H1 (cell line): Measurements from ENCODE around the gene EXD3. TPM values are rescaled to one million over a fixed set of nuclear protein-coding genes. Genes with fewer than 3 reads are reported as not detected.

Experiments
- CTCF ChIA-PET: fragments of 300-600 bp; sonication (Branson Sonifier 250); formaldehyde crosslinking; loops from one replicate; lab custom pipeline; 2021; ENCODE audit not compliant: partially characterized antibody; lab: Charles Lee
- POLR2A ChIA-PET: fragments of 300-600 bp; sonication (Branson Sonifier 250); formaldehyde crosslinking; loops from one replicate; lab custom pipeline; 2021; ENCODE audit warnings: inconsistent platforms; ENCODE audit not compliant: partially characterized antibody; lab: Charles Lee
- DNase-seq, 2 experiments: peaks; one replicate each; pipeline versions ENCODE4 v3.0.0 to v3.0.0-alpha.2; 2010 to 2022; ENCODE audit warnings: low spot score in 2 of 2, low read depth in 1 of 2, mixed read lengths in 1 of 2
- FAIRE-seq: peaks from 2 replicates; lab custom pipeline; 2011; peaks lifted over from hg19 to GRCh38; lab: Jason Lieb, UNC
- H2AFZ ChIP-seq: 2 replicates; pipeline ENCODE4 v1.8.1; 2012; ENCODE audit warnings: low read length, inconsistent platforms
- H2AK5ac ChIP-seq: 2 replicates; pipeline ENCODE4 v1.6.1; 2013; ENCODE audit warnings: low read depth, low read length
- H2BK120ac ChIP-seq: replicated peaks from 2 replicates; pipeline ENCODE3; 2013; ENCODE audit warnings: low read depth, low read length, inconsistent platforms
- H2BK12ac ChIP-seq: 2 replicates; pipeline ENCODE4 v1.6.1; 2013; ENCODE audit warnings: low read depth, low read length
- H2BK15ac ChIP-seq: 2 replicates; pipeline ENCODE4 v1.6.1; 2013; ENCODE audit warnings: low read length
- H2BK20ac ChIP-seq: 2 replicates; pipeline ENCODE4 v1.6.1; 2013; ENCODE audit warnings: low read length
- H2BK5ac ChIP-seq: 2 replicates; pipeline ENCODE4 v1.6.1; 2013; ENCODE audit warnings: low read depth, low read length
- H3K14ac ChIP-seq: 2 replicates; pipeline ENCODE4 v1.6.1; 2013; ENCODE audit warnings: inconsistent platforms; ENCODE audit not compliant: insufficient read length
- H3K18ac ChIP-seq: 2 replicates; pipeline ENCODE4 v1.6.1; 2013; ENCODE audit warnings: low read length; ENCODE audit errors: extremely low read depth
- H3K23ac ChIP-seq: 2 replicates; pipeline ENCODE4 v1.6.1; 2013; ENCODE audit warnings: inconsistent platforms; ENCODE audit not compliant: insufficient read length
- H3K23me2 ChIP-seq: 2 replicates; pipeline ENCODE4 v1.6.1; 2013; ENCODE audit warnings: low read depth, low read length
- H3K27ac ChIP-seq: 2 replicates; pipeline ENCODE4 v1.6.1; 2011; ENCODE audit warnings: low read depth, low read length, inconsistent platforms
- H3K27me3 ChIP-seq, 4 experiments: replicated peaks in 1 of 4; 1 replicate in 1 of 4; 2 replicates in 3 of 4; pipeline versions ENCODE4 v1.6.1 to v1.8.1; 2011 to 2013; ENCODE audit warnings: low read length in 3 of 4, mild to moderate bottlenecking in 3 of 4, inconsistent platforms in 2 of 4, mixed read lengths in 2 of 4, moderate library complexity in 1 of 4; ENCODE audit not compliant: control insufficient read depth in 3 of 4, insufficient read depth in 3 of 4; ENCODE audit errors: extremely low read depth in 1 of 4
- H3K36me3 ChIP-seq, 4 experiments: 2 replicates each; pipeline versions ENCODE4 v1.6.1 to v1.8.1; 2011 to 2013; ENCODE audit warnings: mild to moderate bottlenecking in 4 of 4, low read length in 3 of 4, moderate library complexity in 2 of 4, control low read depth in 1 of 4, inconsistent platforms in 1 of 4; ENCODE audit not compliant: insufficient read depth in 4 of 4, control insufficient read depth in 2 of 4
- H3K4ac ChIP-seq: replicated peaks from 2 replicates; pipeline ENCODE3; 2013; ENCODE audit warnings: low read length, low read depth, mixed read lengths, inconsistent platforms; ENCODE audit not compliant: insufficient read length
- H3K4me1 ChIP-seq, 4 experiments: replicated peaks in 1 of 4; 1 replicate in 1 of 4; 2 replicates in 3 of 4; pipeline versions ENCODE4 v1.6.1 to v1.8.1; 2011 to 2013; ENCODE audit warnings: low read length in 3 of 4, inconsistent platforms in 2 of 4, mixed read lengths in 1 of 4; ENCODE audit not compliant: insufficient read depth in 4 of 4, control insufficient read depth in 3 of 4
- H3K4me2 ChIP-seq, 2 experiments: 2 replicates each; pipeline versions ENCODE4 v1.6.1 to v1.8.1; 2011 to 2013; ENCODE audit warnings: low read depth in 2 of 2, low read length in 2 of 2, control low read depth in 1 of 2, inconsistent platforms in 1 of 2, mild to moderate bottlenecking in 1 of 2; ENCODE audit not compliant: insufficient read depth in 1 of 2
- H3K4me3 ChIP-seq, 4 experiments: fragments of 200-600, 300-600 bp in 1 of 4; sonication (generic), shearing (Covaris generic), sonication (Bioruptor Twin) in 1 of 4; 2 replicates each; pipeline versions ENCODE4 v1.5.1 to v1.8.1; 2011 to 2016; ENCODE audit warnings: low read length in 4 of 4, low read depth in 3 of 4, control low read depth in 2 of 4, inconsistent platforms in 2 of 4, mild to moderate bottlenecking in 2 of 4, mixed read lengths in 1 of 4, moderate library complexity in 1 of 4; ENCODE audit not compliant: insufficient read depth in 2 of 4; ENCODE audit errors: extremely low read depth in 1 of 4
- H3K56ac ChIP-seq: replicated peaks from 2 replicates; pipeline ENCODE3; 2013; ENCODE audit warnings: low read depth, mild to moderate bottlenecking, mixed read lengths, low read length, inconsistent platforms; ENCODE audit not compliant: insufficient read length
- H3K79me1 ChIP-seq: 2 replicates; pipeline ENCODE4 v1.6.1; 2013; ENCODE audit warnings: low read depth, low read length, control low read depth
- H3K79me2 ChIP-seq, 2 experiments: 2 replicates each; pipeline versions ENCODE4 v1.6.1 to v1.8.1; 2012 to 2013; ENCODE audit warnings: low read length in 2 of 2, mild to moderate bottlenecking in 2 of 2, inconsistent platforms in 1 of 2; ENCODE audit not compliant: insufficient read depth in 2 of 2, control insufficient read depth in 1 of 2
- H3K9ac ChIP-seq, 4 experiments: replicated peaks in 1 of 4; 1 replicate in 1 of 4; 2 replicates in 3 of 4; pipeline versions ENCODE4 v1.6.1 to v1.8.1; 2011 to 2013; ENCODE audit warnings: low read depth in 3 of 4, low read length in 3 of 4, control low read depth in 2 of 4, mild to moderate bottlenecking in 2 of 4, moderate library complexity in 2 of 4, inconsistent platforms in 1 of 4; ENCODE audit errors: extremely low read depth in 1 of 4
- H3K9me3 ChIP-seq, 2 experiments: 2 replicates each; pipeline versions ENCODE4 v1.6.1 to v1.8.1; 2012 to 2013; ENCODE audit warnings: mild to moderate bottlenecking in 2 of 2, moderate library complexity in 2 of 2, control low read depth in 1 of 2, inconsistent platforms in 1 of 2, low read depth in 1 of 2, low read length in 1 of 2, mixed read lengths in 1 of 2; ENCODE audit not compliant: insufficient read depth in 2 of 2
- H4K20me1 ChIP-seq, 2 experiments: replicated peaks in 1 of 2; 2 replicates each; pipeline versions ENCODE3 to v1.8.1; 2011 to 2013; ENCODE audit warnings: inconsistent platforms in 2 of 2, low read length in 2 of 2, mild to moderate bottlenecking in 1 of 2; ENCODE audit not compliant: insufficient read depth in 2 of 2, control insufficient read depth in 1 of 2
- H4K5ac ChIP-seq: 2 replicates; pipeline ENCODE4 v1.6.1; 2013; ENCODE audit warnings: low read length, low read depth, mixed read lengths, inconsistent platforms; ENCODE audit not compliant: insufficient read length
- H4K8ac ChIP-seq: 2 replicates; pipeline ENCODE4 v1.8.0; 2013; ENCODE audit warnings: mild to moderate bottlenecking, moderate library complexity, low read length, inconsistent platforms; ENCODE audit not compliant: insufficient read depth; ENCODE audit errors: extremely low read depth
- H4K91ac ChIP-seq: replicated peaks from 2 replicates; pipeline ENCODE3; 2013; ENCODE audit warnings: low read length, mixed read lengths, inconsistent platforms; ENCODE audit not compliant: insufficient read length
- GABPA ChIP-seq: IDR thresholded peaks from 2 replicates; pipeline ENCODE4 v1.6.1; 2011; ENCODE audit warnings: mild to moderate bottlenecking, low read length, moderate library complexity, borderline replicate concordance; ENCODE audit not compliant: insufficient read depth
- TAF1 ChIP-seq: IDR thresholded peaks from 2 replicates; pipeline ENCODE4 v1.6.1; 2011; ENCODE audit warnings: mild to moderate bottlenecking, low read depth, low read length
- WGBS, 2 experiments: shearing (Covaris generic) in 1 of 2; methylation state at CpG; one replicate each; pipeline versions ENCODE4 v1.1.6 to v1.1.7; 2013 to 2015; ENCODE audit warnings: low lambda C conversion rate in 2 of 2, mixed read lengths in 2 of 2, inconsistent platforms in 1 of 2, low coverage in 1 of 2, missing lambda C conversion rate in 1 of 2; ENCODE audit not compliant: insufficient replicate concordance in 2 of 2, insufficient coverage in 1 of 2, insufficient read length in 1 of 2; ENCODE audit errors: extremely low coverage in 1 of 2, missing lambda C conversion rate in 1 of 2; 5-methylcytosine and 5-hydroxymethylcytosine counted together
- polyA plus RNA-seq, 7 experiments: library from polyadenylated mRNA; depleted of rRNA in 3 of 7; stranded (reverse) in 5 of 7; unstranded in 2 of 7; fragments of >200 nt in 5 of 7; fragments of 200-250 nt in 2 of 7; gene quantifications; 1 replicate in 5 of 7; 2 replicates in 1 of 7; 4 replicates in 1 of 7; pipeline versions ENCODE4 v1.2.1 to v1.2.3, GENCODE V29; 2011 to 2013; ENCODE audit warnings: missing spikeins in 2 of 7, mixed read lengths in 2 of 7
- total RNA-seq: library from RNA; stranded (reverse); fragmentation: NEBNext Ultra II Directional; extraction: Animal tissue kit (Norgen Biotek cat#: 25700); gene quantifications from 2 replicates; pipeline ENCODE4 v1.2.1, GENCODE V29; 2021

Gene EXD3
- total and polyA plus RNA-seq, 2 of the 8 experiments (the other 6 are each of a cell fraction or from before 2014, with no cell fraction given): 7.2 to 9.4 TPM

GRCh38 chr9:137452006-137452760 is 29.2 kb upstream of the EXD3 start:
- Histone ChIP-seq H3K14ac (no peak overlapping the region), H2BK20ac (no peak overlapping the region), H4K8ac (no peak overlapping the region; the same call in 1 of the 2 replicates), H4K5ac (no peak overlapping the region), H3K36me3 (peaks cover 6 to 21% (median 7%) of the 10 kb centered on the region in 4 experiments; a peak in 7 of 8 replicates), H2BK12ac (no peak overlapping the region), H2BK120ac (no peak overlapping the region), H3K9ac (no peak overlapping the region), H4K20me1 (peaks cover 0 to 4% of the 10 kb centered on the region in 2 experiments), H4K91ac (no peak overlapping the region), H3K9me3 (no peaks in the 10 kb centered on the region), H3K27ac (no peak overlapping the region), H3K4me1 (peaks cover 0 to 15% (median 13%) of the 10 kb centered on the region in 4 experiments; a peak in 5 of 7 replicates), H3K23ac (no peak overlapping the region), H3K18ac (no peak overlapping the region), H3K4me3 (no peak overlapping the region), H3K79me2 (no peaks in the 10 kb centered on the region), H2BK15ac (no peak overlapping the region), H3K79me1 (no peaks in the 10 kb centered on the region), H2BK5ac (no peak overlapping the region), H3K27me3 (no peaks in the 10 kb centered on the region; a peak in 1 of 7 replicates), H2AK5ac (no peak overlapping the region), H3K56ac (no peak overlapping the region), H2AFZ (no peak overlapping the region), H3K4me2 (no peak overlapping the region), H3K23me2 (peaks cover 7% of the 10 kb centered on the region; the same call in 1 of the 2 replicates), H3K4ac (no peak overlapping the region)
- 88% methylated on average over 11 of the region's 17 CpGs; no CpG with 5 or more reads in 1 of the 2 experiments for WGBS, 2 experiments
- DNase-seq: no peak
- FAIRE-seq: no peak
- CTCF ChIA-PET: interaction anchor here (0.7 to 2.5 kb wide), 2 partner anchors 8 to 198 kb away, joined by 3 to 13 read pairs; no protein-coding TSS in a partner anchor
- TF ChIP-seq GABPA (no peak), TAF1 (no peak)
- POLR2A ChIA-PET: interaction anchor here (1.8 to 3.6 kb wide), 2 partner anchors 8 to 10 kb away, joined by 6 to 28 read pairs; no protein-coding TSS in a partner anchor
